A549 (cell line): ENCODE measurements around the gene STN1.

ENCODE experiments used
- ESRRA ChIP-seq: fragments of 150-350 bp; IDR thresholded peaks from 2 replicates; pipeline ENCODE4 v1.6.1; 2014; ENCODE audit warnings: mild to moderate bottlenecking, low read length, borderline replicate concordance
- HOXA7 ChIP-seq: fragments of 250-450 bp; sonication (Bioruptor Pico); IDR thresholded peaks from 2 replicates; pipeline ENCODE4 v1.5.0; 2020; ENCODE audit warnings: mild to moderate bottlenecking, moderate library complexity
- JUN ChIP-seq, 2 experiments: fragments of >200 bp; sonication (Bioruptor Twin); formaldehyde crosslinking; IDR thresholded peaks; 2 replicates in 1 of 2; 3 replicates in 1 of 2; pipeline ENCODE4 v1.6.1; 2016 to 2017
- TF ChIP-seq, protein P1 (sequence below): fragments of >200 bp; sonication (Bioruptor Twin); formaldehyde crosslinking; IDR thresholded peaks from 3 replicates; pipeline ENCODE4 v1.5.1; 2016

- TF ChIP-seq, protein P1, sequence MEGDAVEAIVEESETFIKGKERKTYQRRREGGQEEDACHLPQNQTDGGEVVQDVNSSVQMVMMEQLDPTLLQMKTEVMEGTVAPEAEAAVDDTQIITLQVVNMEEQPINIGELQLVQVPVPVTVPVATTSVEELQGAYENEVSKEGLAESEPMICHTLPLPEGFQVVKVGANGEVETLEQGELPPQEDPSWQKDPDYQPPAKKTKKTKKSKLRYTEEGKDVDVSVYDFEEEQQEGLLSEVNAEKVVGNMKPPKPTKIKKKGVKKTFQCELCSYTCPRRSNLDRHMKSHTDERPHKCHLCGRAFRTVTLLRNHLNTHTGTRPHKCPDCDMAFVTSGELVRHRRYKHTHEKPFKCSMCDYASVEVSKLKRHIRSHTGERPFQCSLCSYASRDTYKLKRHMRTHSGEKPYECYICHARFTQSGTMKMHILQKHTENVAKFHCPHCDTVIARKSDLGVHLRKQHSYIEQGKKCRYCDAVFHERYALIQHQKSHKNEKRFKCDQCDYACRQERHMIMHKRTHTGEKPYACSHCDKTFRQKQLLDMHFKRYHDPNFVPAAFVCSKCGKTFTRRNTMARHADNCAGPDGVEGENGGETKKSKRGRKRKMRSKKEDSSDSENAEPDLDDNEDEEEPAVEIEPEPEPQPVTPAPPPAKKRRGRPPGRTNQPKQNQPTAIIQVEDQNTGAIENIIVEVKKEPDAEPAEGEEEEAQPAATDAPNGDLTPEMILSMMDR, result no peak
- TF ChIP-seq JUN (IDR thresholded peaks at IDR 0.05) (no peak), ESRRA (no peak), HOXA7 (no peak)
These were observed 81.1 kb downstream of the STN1 start for GRCh38 chr10:103836861-103837260.
